EL (cell line): ENCODE data around the gene ZNF705A.
"Not testable (repeated sequence)": the region's sequence is repeated elsewhere in the genome, so short reads cannot be mapped to it uniquely, and the experiment has no call there.

Source experiments
- DNase-seq: peaks from one replicate; pipeline ENCODE4 v3.0.0-alpha.2; 2016

The ZNF705A gene

DNA sequence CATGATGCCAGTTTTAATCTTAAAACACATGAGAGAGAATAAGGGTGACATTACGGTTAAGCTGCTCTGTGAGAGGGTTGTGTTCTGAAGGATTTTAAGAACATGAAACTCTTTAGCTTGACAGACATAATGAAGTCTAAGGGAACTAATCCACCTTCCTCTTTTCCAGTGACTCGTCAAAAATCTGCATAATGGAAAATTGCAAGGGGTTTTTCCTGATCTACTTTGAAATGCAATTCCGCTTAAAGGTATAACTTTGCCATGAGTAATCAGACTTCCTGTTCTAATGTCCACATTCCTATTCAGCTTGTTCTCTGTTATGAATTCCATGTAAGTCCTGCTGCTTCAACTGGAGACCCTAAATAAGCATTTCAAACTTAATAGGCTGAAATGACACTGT, at the start of gene ZNF705A:
ZNF705A (plus strand) TSS at position 171 of the 400 bp plus-strand sequence. CDS start 15,611 bp downstream, outside the sequence.
- peak; percentile 81 for DNase-seq

DNA sequence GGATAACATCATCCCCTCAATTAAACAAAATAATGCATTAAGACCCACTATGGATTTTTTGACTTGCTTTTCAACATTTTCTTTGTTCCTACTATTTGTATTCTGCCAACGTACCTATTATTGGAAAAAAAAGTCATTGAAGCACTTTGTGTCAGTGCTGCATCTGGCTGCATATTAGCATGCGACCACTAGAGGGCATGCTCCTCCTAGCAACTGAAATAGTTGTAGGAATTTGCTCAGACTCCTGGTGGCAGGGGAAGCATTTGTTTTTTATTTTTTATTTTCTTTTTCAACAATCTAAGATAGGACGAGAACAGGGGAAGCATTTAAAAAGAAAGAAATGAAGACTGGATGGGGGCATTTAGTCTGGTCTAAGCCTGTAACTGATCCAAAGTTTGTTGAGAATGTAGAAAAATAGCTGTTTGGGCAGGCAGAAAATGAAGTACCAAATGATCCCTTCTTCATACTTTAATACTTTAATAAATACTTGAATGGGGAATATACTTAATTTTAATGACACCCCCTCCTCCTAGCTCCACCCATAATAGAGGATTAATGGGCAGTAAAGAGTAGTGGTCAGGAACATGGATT, 47.9 kb upstream of the ZNF705A start:
- DNase-seq, result peak; percentile 69

GRCh38 chr12:8113117-8113516, 43.7 kb upstream of the ZNF705A start:
- DNase-seq, result not testable (repeated sequence)

GRCh38 chr12:8120072-8120713, 36.6 kb upstream of the ZNF705A start:
- no peak for DNase-seq

- DNase-seq, result no peak
These were observed 33.5 kb upstream of the ZNF705A start, which contains the start of gene CLEC4A for GRCh38 chr12:8123124-8123912. Gene CLEC4A (plus strand): TSS chr12:8123617. CDS start chr12:8123879, 262 bp downstream.

GRCh38 chr12:8127138-8127537, 29.7 kb upstream of the ZNF705A start:
- DNase-seq, result no peak

GRCh38 chr12:8133636-8134397, 23.0 kb upstream of the ZNF705A start:
- DNase-seq, result not testable (repeated sequence)

- DNase-seq, result not testable (repeated sequence)
These were observed 22.4 kb upstream of the ZNF705A start for GRCh38 chr12:8134398-8134930.

DNA sequence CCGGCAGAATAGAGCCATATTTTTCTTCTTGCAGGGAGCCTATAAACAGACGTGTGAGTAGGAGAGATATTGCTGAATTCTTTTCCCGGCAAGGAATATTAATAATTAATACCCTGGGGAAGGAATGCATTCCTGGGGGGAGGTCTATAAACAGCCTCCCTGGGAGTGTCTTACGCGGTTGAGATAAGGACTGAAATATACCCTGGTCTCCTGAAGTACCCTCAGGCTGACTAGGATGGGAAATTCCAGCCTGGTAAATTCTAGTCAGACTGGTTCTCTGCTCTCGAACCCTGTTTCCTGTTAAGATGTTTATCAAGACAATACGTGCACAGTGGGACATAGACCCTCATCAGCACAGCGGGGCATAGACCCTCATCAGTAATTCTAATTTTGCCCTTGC, 15.2 kb upstream of the ZNF705A start:
- DNase-seq, result not testable (repeated sequence)

- no peak for DNase-seq
These were observed 13.6 kb upstream of the ZNF705A start for GRCh38 chr12:8143261-8143660.

- peak; percentile 60 for DNase-seq
These were observed 10.9 kb upstream of the ZNF705A start for GRCh38 chr12:8145754-8146441.

- DNase-seq, result no peak
These were observed 10.4 kb upstream of the ZNF705A start for GRCh38 chr12:8146442-8146771.

GRCh38 chr12:8154526-8154925, 2.3 kb upstream of the ZNF705A start:
- no peak for DNase-seq

DNA sequence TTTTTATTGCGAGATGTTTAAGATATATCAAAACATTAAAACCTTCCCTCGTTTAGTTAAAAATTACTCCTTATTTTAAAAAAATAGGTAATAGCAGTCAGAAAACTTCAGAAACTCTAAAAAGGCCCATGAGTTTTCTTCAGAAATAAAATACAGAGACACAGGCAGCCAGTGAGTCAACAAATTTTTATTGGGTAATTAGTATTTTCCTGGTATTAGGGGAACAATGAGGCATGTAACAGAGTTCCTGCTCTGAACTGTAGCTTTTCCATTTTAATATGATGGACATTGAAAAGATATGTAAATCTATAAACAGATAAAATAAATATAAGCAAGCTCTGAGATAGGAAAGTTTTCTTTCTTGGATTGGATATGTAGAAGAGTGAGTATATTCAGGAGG, 399 bp upstream of the ZNF705A start:
- peak; percentile 34 for DNase-seq

DNA sequence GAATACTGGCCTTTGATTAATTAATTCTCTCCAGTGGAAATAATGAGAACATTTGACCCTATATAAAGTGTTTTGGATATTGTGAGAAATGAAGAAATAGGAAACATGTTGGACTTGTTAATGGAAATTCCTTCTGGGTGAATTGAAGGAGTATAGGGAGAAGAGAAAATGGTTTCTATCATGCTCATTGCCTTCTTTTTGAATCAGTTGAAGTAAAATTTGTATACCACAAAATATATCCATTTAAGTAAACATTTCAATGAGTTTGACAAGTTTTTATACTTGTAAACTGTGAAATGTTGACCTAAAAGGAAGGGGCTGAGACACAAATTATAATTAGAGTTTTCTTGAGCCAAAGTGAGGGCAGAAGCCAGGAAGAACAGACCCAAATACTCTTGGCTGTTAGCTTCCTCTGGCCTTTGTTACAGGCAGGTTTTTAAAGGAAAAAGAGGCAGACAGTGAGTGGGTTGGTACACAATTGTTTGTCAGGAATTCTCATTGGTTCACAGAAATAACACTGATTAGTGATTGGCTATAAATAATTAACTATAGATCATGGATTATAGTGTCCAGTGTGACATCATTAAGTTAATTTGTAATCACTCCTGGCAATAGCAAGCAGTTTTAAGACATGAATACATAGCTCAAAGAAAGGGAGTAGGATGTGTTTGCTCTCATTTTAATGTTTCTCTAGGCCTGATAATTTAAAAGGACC, 826 bp downstream of the ZNF705A start:
- peak; percentile 9 for DNase-seq

GRCh38 chr12:8172911-8173310, 16.1 kb downstream of the ZNF705A start:
- not testable (repeated sequence) for DNase-seq

- DNase-seq, result peak; percentile 60
These were observed 23.3 kb downstream of the ZNF705A start for GRCh38 chr12:8179989-8180585.

DNA sequence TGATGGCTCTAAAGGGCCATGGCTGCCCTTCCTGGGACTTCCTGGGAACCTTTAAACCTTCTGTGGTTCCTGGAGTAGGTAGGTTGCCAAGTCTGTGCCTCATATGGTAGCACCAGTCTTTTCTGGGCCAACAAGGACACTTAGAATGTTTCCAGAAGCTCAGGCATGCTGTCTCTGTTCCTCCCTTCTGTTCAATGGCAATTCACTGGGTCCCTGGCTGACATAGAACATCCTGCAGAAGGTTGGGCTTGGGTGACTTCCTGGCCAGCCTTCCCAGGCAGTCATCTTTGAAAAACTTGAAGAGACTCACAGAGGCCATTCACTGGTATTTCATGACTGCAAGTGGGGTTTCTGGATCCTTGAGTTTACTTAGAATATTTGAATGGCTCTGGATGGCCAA, 24.5 kb downstream of the ZNF705A start:
- not testable (repeated sequence) for DNase-seq

GRCh38 chr12:8182923-8183322, 26.1 kb downstream of the ZNF705A start:
- not testable (repeated sequence) for DNase-seq

GRCh38 chr12:8183346-8183745, 26.5 kb downstream of the ZNF705A start:
- DNase-seq, result not testable (repeated sequence)

DNA sequence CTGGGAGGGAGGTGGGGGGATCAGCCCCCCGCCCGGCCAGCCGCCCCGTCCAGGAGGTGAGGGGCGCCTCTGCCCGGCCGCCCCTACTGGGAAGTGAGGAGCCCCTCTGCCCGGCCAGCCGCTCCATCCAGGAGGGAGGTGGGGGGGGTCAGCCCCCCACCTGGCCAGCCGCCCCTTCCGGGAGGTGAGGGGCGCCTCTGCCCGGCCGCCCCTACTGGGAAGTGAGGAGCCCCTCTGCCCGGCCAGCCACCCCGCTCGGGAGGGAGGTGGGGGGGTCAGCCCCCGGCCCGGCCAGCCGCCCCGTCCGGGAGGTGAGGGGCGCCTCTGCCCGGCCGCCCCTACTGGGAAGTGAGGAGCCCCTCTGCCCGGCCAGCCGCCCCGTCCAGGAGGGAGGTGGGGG, 27.4 kb downstream of the ZNF705A start:
- not testable (repeated sequence) for DNase-seq
